K562 (cell line): ENCODE measurements around the gene RHOC. TPM values are rescaled to one million over a fixed set of nuclear protein-coding genes. Genes with fewer than 3 reads are reported as not detected.

ENCODE experiments used
- BMI1 ChIP-seq: fragments of 150-350 bp; IDR thresholded peaks from 2 replicates; pipeline ENCODE4 v1.6.1; 2014; ENCODE audit warnings: low read length
- CSDE1 ChIP-seq, 2 experiments: fragments of 450-650 bp; IDR thresholded peaks; 2 replicates each; pipeline ENCODE4 v1.6.1; 2016; ENCODE audit warnings: mild to moderate bottlenecking in 1 of 2
- DNMT1 ChIP-seq: fragments of 450-650 bp; IDR thresholded peaks from 2 replicates; pipeline ENCODE4 v1.6.1; 2016; ENCODE audit warnings: antibody characterized with exemption, mild to moderate bottlenecking
- EWSR1 ChIP-seq: fragments of 450-650 bp; IDR thresholded peaks from 2 replicates; pipeline ENCODE4 v1.6.1; 2018; ENCODE audit warnings: borderline replicate concordance, mild to moderate bottlenecking, low read depth, moderate library complexity; ENCODE audit not compliant: partially characterized antibody
- MAFF ChIP-seq: IDR thresholded peaks from 2 replicates; pipeline ENCODE4 v1.6.1; 2012; ENCODE audit warnings: low read length, improper control_type of control experiment
- NRF1 ChIP-seq, 2 experiments: fragments of 450-650 bp; IDR thresholded peaks in 1 of 2; conservative IDR thresholded peaks in 1 of 2; 2 replicates each; pipeline ENCODE4 v1.6.1; 2014; ENCODE audit warnings: mild to moderate bottlenecking in 2 of 2
- NUFIP1 ChIP-seq: fragments of 450-650 bp; IDR thresholded peaks from 2 replicates; pipeline ENCODE4 v1.6.1; 2018; ENCODE audit not compliant: partially characterized antibody
- RBBP5 ChIP-seq: fragments of 200-600 bp; sonication (generic); IDR thresholded peaks from 2 replicates; pipeline ENCODE4 v1.6.1; 2012; ENCODE audit warnings: borderline replicate concordance, mild to moderate bottlenecking, low read length, control low read depth, inconsistent platforms; ENCODE audit not compliant: insufficient read depth, poor library complexity, severe bottlenecking
- RBM25 ChIP-seq: fragments of 200-400 bp; formaldehyde crosslinking; IDR thresholded peaks from 2 replicates; pipeline ENCODE4 v1.6.1; 2018; ENCODE audit warnings: low read length, low read depth, moderate library complexity; ENCODE audit not compliant: severe bottlenecking
- SMAD4 ChIP-seq: fragments of 250-450 bp; sonication (Bioruptor Pico); conservative IDR thresholded peaks from 2 replicates; pipeline ENCODE4 v1.8.0; 2021; ENCODE audit warnings: inconsistent platforms, mild to moderate bottlenecking, moderate library complexity
- SOX6 ChIP-seq: fragments of 450-650 bp; IDR thresholded peaks from 2 replicates; pipeline ENCODE4 v1.6.1; 2014; ENCODE audit warnings: mild to moderate bottlenecking
- TCFL5 ChIP-seq: fragments of 250-450 bp; sonication (Bioruptor Pico); conservative IDR thresholded peaks from 2 replicates; pipeline ENCODE4 v1.6.1; 2021; ENCODE audit warnings: mild to moderate bottlenecking, moderate library complexity, matching md5 sums
- ZNF354B ChIP-seq: fragments of 250-450 bp; sonication (Bioruptor Pico); IDR thresholded peaks from 2 replicates; pipeline ENCODE4 v1.4.0; 2020
- polyA plus RNA-seq, 8 experiments: library from polyadenylated mRNA; depleted of rRNA in 4 of 8; stranded (reverse) in 5 of 8; unstranded in 3 of 8; fragments of >200 nt; fragmentation: Nextera tagmentation in 2 of 8; fragmentation: Illumina TruSeq in 1 of 8; extraction: Ambion mirVana in 2 of 8; extraction: Trizol in 1 of 8; gene quantifications; 2 replicates each; pipeline versions ENCODE4 v1.2.1 to v1.2.3, GENCODE V29; 2011 to 2014; ENCODE audit warnings: inconsistent platforms in 1 of 8, missing spikeins in 1 of 8
- total RNA-seq, 7 experiments: library from RNA; depleted of rRNA in 6 of 7; stranded (reverse); fragments of >200 nt in 6 of 7; fragmentation: Illumina TruSeq in 2 of 7; extraction: Trizol in 2 of 7; gene quantifications; 2 replicates each; pipeline versions ENCODE4 v1.2.1 to v1.2.3, GENCODE V29; 2011 to 2021; ENCODE audit warnings: low replicate concordance in 1 of 7
- TF ChIP-seq, protein P1 (sequence below): fragments of 250-450 bp; sonication (Bioruptor Pico); IDR thresholded peaks from 2 replicates; pipeline ENCODE4 v1.5.0; 2020; ENCODE audit warnings: mild to moderate bottlenecking, borderline replicate concordance
- TF ChIP-seq, protein P2 (sequence below): sonication (generic); formaldehyde crosslinking; IDR thresholded peaks from 2 replicates; pipeline ENCODE4 v1.8.1; 2023; ENCODE audit warnings: mild to moderate bottlenecking, missing genetic modification reagents

The RHOC gene
- total and polyA plus RNA-seq, 9 of the 15 experiments (the other 6 are each of a cell fraction or from before 2014, with no cell fraction given): 35.2 to 364 (median 204) TPM

DNA sequence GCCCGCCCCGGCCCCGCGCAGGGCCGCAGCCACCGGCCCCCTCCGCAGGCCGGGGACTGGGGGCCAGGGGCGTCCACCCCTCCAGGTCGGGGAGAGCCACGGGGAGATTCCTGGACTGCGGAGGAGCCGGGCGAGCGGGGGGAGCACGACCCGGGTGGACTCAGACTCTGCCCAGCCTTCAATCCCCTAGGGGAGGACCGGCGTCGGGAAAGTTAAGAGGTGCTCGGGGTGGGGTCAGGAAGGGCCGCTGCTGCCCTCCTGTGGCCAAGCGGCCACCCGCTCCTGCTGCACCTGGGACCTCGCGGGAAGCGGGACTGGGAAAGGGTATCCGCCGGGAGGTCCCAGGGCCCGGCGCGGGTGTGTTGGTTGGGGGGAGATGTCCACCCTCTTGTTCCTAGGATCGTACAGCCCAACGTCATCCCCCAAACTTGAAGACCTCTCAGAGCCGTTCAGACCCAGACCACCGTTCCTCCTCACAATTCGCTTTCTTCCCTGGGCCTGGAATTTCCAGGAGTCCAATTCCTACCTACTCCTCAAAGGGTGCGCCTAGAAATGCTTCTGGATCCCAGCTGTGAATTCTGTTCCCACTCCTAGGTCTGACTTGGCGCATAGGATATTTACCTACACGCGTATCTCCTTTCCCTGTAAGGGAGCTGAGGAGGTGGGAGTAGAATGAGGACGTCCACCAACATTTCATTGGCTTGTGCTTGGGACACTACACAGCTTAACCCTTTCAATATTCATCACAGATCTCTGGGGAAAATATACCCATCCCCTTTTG lies 484 bp upstream of the RHOC start (continued):
- TF ChIP-seq, protein P1, sequence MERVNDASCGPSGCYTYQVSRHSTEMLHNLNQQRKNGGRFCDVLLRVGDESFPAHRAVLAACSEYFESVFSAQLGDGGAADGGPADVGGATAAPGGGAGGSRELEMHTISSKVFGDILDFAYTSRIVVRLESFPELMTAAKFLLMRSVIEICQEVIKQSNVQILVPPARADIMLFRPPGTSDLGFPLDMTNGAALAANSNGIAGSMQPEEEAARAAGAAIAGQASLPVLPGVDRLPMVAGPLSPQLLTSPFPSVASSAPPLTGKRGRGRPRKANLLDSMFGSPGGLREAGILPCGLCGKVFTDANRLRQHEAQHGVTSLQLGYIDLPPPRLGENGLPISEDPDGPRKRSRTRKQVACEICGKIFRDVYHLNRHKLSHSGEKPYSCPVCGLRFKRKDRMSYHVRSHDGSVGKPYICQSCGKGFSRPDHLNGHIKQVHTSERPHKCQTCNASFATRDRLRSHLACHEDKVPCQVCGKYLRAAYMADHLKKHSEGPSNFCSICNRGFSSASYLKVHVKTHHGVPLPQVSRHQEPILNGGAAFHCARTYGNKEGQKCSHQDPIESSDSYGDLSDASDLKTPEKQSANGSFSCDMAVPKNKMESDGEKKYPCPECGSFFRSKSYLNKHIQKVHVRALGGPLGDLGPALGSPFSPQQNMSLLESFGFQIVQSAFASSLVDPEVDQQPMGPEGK (CRISPR knock-in tag): no peak
- TF ChIP-seq EWSR1: no peak
- TF ChIP-seq, protein P2, sequence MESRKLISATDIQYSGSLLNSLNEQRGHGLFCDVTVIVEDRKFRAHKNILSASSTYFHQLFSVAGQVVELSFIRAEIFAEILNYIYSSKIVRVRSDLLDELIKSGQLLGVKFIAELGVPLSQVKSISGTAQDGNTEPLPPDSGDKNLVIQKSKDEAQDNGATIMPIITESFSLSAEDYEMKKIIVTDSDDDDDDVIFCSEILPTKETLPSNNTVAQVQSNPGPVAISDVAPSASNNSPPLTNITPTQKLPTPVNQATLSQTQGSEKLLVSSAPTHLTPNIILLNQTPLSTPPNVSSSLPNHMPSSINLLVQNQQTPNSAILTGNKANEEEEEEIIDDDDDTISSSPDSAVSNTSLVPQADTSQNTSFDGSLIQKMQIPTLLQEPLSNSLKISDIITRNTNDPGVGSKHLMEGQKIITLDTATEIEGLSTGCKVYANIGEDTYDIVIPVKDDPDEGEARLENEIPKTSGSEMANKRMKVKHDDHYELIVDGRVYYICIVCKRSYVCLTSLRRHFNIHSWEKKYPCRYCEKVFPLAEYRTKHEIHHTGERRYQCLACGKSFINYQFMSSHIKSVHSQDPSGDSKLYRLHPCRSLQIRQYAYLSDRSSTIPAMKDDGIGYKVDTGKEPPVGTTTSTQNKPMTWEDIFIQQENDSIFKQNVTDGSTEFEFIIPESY: 0 out of 2 replicates have a peak, but pooled peaks have one; percentile 59
- TF ChIP-seq NRF1 (conservative IDR thresholded peaks at IDR 0.05 in 1 of 2, IDR thresholded peaks at IDR 0.05 in 1 of 2): peak; percentile 48 to 52; a peak in 2 of 4 replicates
- no peak for TF ChIP-seq DNMT1
- peak; percentile 15 for TF ChIP-seq RBBP5
- TF ChIP-seq NUFIP1: no peak
- TF ChIP-seq SOX6: peak; percentile 54; the same call in 1 of the 2 replicates
- TF ChIP-seq RBM25: no peak
- no peak for TF ChIP-seq BMI1
- no peak for TF ChIP-seq CSDE1 (IDR thresholded peaks at IDR 0.05)
- no peak for TF ChIP-seq ZNF354B (CRISPR knock-in tag)
- no peak for TF ChIP-seq TCFL5 (CRISPR knock-in tag)
- TF ChIP-seq MAFF: no peak
- peak; percentile 75 for TF ChIP-seq SMAD4 (CRISPR knock-in tag)
